IMR-90 (cell line): Measurements from ENCODE around the gene ABCA4.

Experiments used
- CEBPB ChIP-seq: IDR thresholded peaks from 2 replicates; pipeline ENCODE4 v1.6.1; 2012; ENCODE audit warnings: low read depth, low read length, improper control_type of control experiment
- FOS ChIP-seq: fragments of 150-350 bp; IDR thresholded peaks from 2 replicates; pipeline ENCODE4 v1.6.1; 2016; ENCODE audit warnings: low read depth, low read length
- MAZ ChIP-seq: IDR thresholded peaks from 2 replicates; pipeline ENCODE4 v1.6.1; 2012; ENCODE audit warnings: low read depth, mild to moderate bottlenecking, low read length, improper control_type of control experiment, moderate library complexity, borderline replicate concordance
- NFE2L2 ChIP-seq: fragments of 150-350 bp; IDR thresholded peaks from 2 replicates; pipeline ENCODE4 v1.6.1; 2016; ENCODE audit warnings: low read depth, mild to moderate bottlenecking, low read length
- POLR2A ChIP-seq: IDR thresholded peaks from 2 replicates; pipeline ENCODE4 v1.6.1; 2012; ENCODE audit warnings: mild to moderate bottlenecking, low read depth, low read length
- RAD21 ChIP-seq: IDR thresholded peaks from 2 replicates; pipeline ENCODE4 v1.6.1; 2012; ENCODE audit warnings: low read length, improper control_type of control experiment
- RCOR1 ChIP-seq: IDR thresholded peaks from 2 replicates; pipeline ENCODE4 v1.6.1; 2012; ENCODE audit warnings: mild to moderate bottlenecking, low read length, improper control_type of control experiment; ENCODE audit not compliant: insufficient replicate concordance
- RFX5 ChIP-seq: IDR thresholded peaks from 2 replicates; pipeline ENCODE4 v1.8.0; 2012; ENCODE audit warnings: low read depth, mild to moderate bottlenecking, low read length, moderate library complexity
- SMC3 ChIP-seq: fragments of 150-350 bp; IDR thresholded peaks from 2 replicates; pipeline ENCODE4 v1.6.1; 2016; ENCODE audit warnings: low read depth, mild to moderate bottlenecking, antibody characterized with exemption, low read length, moderate library complexity
- TF ChIP-seq, protein P1 (sequence below): fragments of 150-350 bp; IDR thresholded peaks from 2 replicates; pipeline ENCODE4 v1.6.1; 2016; ENCODE audit warnings: low read depth, mild to moderate bottlenecking, low read length, moderate library complexity, borderline replicate concordance
- TF ChIP-seq, protein P2 (sequence below): conservative IDR thresholded peaks from 2 replicates; pipeline ENCODE4 v1.5.1; 2012; ENCODE audit warnings: mild to moderate bottlenecking, low read depth, low read length, improper control_type of control experiment
- TF ChIP-seq, protein P3 (sequence below): fragments of 150-350 bp; IDR thresholded peaks from 2 replicates; pipeline ENCODE4 v1.6.1; 2017; ENCODE audit warnings: mild to moderate bottlenecking, antibody characterized with exemption, low read length, low read depth

DNA sequence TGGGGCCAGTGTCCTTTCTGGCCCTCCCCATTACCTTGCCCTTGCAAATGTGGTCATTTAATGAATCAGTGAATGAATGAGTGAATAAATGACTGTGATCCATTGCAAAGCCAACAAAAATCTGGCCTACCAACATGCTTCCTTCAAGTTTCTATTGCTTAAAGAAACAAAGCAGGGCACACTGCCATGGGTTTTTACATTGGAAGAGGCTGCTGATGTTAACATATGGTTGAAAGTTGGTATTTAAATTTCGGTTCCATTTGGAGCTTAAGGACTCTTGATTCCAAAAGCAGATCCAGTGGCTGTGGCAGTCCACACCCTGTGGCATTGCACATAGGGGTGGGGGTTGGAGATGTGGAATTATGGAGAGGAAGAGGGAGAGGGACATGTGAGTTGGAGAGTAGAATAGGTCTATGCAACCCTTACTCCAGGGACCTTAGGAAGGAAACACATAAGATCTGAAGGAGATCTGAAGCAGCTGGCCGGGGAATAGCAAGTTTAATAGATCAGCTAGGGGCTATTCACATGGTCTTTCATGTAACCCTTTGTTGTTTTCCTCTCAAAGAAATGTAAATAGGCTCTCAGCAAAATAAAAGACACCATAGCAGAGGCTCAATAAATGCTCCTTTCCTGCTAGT, 7.2 kb downstream of the ABCA4 start:
- TF ChIP-seq POLR2A (no peak), FOS (no peak), SMC3 (no peak), RAD21 (no peak), MAZ (no peak), RCOR1 (no peak), RFX5 (no peak), CEBPB (no peak), NFE2L2 (no peak)
- TF ChIP-seq, protein P1, sequence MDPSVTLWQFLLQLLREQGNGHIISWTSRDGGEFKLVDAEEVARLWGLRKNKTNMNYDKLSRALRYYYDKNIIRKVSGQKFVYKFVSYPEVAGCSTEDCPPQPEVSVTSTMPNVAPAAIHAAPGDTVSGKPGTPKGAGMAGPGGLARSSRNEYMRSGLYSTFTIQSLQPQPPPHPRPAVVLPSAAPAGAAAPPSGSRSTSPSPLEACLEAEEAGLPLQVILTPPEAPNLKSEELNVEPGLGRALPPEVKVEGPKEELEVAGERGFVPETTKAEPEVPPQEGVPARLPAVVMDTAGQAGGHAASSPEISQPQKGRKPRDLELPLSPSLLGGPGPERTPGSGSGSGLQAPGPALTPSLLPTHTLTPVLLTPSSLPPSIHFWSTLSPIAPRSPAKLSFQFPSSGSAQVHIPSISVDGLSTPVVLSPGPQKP: no peak
- TF ChIP-seq, protein P2, sequence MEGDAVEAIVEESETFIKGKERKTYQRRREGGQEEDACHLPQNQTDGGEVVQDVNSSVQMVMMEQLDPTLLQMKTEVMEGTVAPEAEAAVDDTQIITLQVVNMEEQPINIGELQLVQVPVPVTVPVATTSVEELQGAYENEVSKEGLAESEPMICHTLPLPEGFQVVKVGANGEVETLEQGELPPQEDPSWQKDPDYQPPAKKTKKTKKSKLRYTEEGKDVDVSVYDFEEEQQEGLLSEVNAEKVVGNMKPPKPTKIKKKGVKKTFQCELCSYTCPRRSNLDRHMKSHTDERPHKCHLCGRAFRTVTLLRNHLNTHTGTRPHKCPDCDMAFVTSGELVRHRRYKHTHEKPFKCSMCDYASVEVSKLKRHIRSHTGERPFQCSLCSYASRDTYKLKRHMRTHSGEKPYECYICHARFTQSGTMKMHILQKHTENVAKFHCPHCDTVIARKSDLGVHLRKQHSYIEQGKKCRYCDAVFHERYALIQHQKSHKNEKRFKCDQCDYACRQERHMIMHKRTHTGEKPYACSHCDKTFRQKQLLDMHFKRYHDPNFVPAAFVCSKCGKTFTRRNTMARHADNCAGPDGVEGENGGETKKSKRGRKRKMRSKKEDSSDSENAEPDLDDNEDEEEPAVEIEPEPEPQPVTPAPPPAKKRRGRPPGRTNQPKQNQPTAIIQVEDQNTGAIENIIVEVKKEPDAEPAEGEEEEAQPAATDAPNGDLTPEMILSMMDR: no peak
- TF ChIP-seq, protein P3, sequence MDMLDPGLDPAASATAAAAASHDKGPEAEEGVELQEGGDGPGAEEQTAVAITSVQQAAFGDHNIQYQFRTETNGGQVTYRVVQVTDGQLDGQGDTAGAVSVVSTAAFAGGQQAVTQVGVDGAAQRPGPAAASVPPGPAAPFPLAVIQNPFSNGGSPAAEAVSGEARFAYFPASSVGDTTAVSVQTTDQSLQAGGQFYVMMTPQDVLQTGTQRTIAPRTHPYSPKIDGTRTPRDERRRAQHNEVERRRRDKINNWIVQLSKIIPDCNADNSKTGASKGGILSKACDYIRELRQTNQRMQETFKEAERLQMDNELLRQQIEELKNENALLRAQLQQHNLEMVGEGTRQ: no peak
